ENCODE results near the gene AK9.
"Not testable (repeated sequence)": the region's sequence is repeated elsewhere in the genome, so short reads cannot be mapped to it uniquely, and the experiment has no call there.

The AK9 gene

DNA sequence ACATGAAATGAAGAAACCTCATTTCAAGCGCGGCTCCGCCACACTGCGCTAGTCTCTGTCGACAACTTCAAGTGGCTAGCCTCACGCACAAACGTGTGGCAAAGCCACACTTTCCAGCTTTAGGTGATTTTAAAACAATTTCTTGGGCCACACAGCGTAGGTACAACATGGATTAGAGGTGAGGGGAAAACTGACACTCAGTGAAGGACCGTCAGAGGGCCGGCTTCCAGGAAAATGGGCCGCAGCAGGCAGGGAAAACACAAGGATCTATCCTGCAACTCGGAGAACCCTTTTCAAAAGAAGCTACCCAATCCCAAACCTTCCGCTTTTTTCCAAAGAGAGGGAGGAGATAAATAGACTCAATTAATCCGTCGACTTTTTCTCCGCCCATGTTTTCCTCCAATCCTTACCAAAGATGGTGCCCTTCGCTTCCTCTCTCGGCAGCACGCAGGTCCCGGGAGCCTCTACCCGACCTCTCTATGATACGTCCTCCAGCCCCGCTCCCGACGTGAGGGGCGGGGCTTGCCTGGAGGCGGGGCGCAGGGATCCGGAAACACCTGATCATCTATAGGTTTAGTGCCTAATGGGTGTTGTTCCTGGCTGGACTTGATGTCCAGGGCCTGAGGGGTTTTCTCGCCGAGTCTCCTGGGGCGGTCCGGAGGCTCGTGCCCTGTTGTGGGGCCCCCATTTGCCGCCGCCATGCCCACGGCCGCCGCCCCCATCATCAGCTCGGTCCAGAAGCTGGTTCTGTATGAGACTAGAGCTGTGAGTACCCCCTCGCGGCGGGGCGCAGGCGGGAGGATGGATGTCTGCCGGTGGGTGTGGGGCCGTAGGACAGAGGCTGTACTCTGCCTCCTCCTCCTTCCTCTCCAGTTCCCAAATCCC lies at the start of gene AK9, which contains the start of gene FIG4:
Gene AK9, minus strand, starts transcription at position 466 of the 885 bp plus-strand sequence. CDS start 15,457 bp downstream, outside the sequence.
Gene FIG4, plus strand, starts transcription at position 560 of the 885 bp plus-strand sequence. Its CDS starts 140 bp downstream, at position 700.
- peak; percentile 88 to 91 for DNase-seq

DNA sequence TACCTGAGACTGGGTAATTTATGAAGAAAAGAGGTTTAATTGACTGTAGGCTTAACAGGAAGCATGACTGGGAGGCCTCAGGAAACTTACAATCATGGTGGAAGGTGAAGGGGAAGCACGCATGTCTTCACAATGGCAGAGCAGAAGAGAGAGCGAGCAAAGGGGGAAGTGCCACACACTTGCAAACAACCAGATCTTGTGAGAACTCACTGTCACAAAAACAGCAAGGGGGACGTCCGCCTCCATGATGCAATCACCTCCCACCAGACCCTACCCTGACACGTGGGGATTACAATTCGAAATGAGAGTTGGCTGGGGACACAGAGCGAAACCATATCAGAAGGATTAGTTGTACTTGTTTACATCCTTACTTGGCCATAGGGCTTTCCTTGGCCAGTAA lies 49.8 kb upstream of the AK9 start:
- DNase-seq, result no peak

DNA sequence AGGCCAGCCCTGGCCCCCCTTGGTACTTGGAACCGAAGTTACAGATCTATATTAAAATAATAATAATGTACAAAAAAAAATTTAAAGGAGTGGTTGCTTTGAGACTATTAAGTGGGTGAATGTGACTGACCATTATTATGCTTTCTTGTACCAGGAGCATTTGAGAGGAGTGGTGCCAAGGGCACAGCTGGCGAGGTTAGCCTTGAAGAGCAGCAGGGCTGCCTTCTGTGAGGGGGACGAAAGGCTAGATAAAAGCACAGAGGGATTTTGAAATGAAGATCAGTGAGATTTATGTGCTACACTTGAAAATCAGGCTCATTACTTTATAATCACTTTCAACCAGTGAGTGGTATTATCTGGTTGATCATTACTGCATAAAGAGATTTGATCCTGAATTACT lies 48.7 kb upstream of the AK9 start:
- DNase-seq, result no peak

DNA sequence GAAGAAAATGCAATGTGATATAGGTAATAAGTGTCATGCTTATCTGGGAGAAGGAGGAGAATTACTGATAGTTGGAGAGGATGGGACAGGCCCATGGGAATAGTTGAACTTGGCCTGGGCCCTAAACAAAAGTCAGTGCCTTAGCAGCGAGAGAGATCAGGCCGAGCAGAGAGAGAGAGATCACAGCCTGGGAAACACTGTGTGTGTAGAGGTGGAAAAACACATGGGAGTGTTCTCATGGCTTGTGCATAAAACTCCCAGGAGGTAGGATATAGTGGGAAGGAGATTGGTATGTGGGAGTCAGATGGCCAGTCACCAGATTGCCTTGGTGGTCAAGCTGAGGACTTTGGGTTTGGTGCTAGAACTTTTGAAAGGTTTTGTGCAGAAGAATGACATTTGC lies 47.7 kb upstream of the AK9 start:
- no peak for DNase-seq

DNA sequence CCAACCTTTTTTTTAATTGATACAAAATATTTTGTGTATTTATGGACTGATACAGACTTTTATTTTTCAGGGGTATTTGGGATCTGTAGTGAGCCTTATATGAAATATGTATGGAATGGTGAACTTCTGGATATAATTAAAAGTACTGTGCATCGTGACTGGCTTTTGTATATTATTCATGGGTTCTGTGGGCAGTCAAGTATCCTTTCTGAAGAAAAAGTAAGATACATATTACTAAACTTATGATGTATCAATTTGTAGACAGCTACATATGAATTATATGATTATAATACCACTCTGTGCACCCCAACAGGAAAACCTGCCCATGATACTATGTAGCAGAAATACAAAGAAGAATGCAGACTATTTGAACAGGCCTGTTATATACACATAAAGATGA lies 47.3 kb upstream of the AK9 start:
- DNase-seq, result no peak

DNA sequence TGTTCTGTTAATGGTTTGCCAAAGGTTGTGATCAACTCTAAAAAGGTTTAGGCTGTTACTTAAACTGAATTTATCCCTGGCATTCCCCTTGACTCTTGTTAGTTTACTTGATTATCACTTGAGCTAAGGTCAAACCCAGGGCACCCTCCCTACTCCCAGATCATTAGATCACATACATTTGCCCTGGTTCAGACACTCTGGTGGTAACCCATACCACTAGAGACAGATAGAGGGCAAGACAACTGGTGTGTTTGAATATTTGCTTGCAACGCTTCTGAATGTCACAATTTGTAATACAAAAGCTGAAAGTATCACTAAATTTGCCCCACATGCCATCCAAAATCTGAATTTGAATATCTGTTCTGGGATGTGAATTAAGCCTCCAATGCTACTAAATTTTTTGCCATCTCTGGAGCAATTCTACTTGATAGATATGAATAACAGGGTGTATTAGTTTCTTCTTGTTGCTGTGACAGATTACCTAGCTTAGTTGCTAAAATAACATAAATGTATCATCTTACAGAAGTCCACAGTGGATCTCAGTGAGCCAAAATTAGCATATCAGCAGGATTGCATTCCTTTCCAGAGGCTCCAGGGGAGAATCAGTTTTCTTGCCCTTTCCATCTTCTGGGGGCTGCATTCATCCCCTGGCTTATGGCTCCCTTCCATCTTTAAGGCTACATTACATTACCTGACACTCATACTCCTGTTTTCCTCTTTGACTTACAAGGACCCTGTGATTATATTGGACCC lies 45.4 kb upstream of the AK9 start:
- DNase-seq, result no peak

DNA sequence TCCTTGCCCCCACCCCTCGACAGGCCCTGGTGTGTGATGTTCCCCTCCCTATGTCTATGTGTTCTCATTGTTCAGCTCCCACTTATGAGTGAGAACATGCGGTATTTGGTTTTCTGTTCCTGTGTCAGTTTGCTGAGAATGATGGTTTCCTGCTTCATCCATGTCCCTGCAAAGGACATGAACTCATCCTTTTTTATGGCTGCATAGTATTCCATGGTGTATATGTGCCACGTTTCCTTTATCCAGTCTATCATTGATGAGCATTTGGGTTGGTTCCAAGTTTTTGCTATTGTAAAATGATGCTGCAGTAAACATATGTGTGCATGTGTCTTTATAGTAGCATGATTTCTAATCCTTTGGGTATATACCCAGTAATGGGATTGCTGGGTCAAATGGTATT lies 34.2 kb upstream of the AK9 start:
- DNase-seq, result not testable (repeated sequence)

DNA sequence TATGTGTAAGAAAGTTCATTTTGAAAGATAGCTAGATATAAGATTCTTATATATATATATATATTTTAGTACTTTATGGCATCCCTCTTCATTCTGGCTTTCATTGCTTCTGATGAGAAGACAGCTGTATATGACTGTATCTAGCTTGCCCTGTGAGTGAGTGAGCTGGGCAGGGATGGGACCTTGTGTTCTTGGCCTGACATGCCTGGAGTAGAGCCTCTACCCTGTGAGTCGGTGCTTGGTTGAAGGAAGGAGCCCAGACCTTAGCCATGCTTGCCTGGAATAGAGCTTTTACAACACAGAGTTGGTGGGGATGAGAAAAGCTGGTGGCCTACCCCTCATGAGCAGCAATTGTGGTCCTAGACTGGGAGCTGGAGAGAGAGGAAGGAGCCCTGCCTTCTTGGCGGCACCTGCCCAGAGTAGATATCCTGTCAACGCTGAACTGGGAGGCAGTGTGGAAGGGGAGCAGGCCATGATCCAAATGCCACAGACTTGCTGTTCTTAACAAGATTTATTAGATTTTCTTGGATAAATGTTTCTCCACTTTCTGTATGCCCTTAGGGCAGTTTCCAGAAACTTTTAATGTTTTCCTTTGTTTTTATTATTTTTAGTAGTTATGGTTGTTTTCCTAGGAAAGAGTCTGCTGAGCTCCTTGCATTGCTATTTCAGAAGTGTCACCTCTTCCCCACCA lies 31.7 kb upstream of the AK9 start:
- no peak for DNase-seq

DNA sequence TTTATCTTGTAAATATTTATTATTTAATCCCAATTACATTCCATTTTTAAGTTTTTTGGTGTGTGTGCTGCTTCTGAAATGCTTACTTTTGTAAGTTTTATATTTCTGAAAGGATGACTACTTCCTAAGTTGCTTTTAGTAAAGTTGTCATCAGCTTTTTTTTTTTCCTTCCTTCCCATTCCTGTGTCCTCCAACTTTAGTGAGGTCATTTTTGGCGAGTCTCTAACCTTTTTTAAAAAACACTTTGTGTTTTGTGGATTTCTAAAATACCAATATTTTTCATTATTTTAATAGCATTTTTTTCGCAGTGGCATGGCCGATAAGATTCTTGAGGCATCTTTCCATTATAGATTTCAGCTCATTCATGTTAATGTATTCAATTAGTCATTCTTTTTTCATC lies 31.0 kb upstream of the AK9 start:
- no peak for DNase-seq

DNA sequence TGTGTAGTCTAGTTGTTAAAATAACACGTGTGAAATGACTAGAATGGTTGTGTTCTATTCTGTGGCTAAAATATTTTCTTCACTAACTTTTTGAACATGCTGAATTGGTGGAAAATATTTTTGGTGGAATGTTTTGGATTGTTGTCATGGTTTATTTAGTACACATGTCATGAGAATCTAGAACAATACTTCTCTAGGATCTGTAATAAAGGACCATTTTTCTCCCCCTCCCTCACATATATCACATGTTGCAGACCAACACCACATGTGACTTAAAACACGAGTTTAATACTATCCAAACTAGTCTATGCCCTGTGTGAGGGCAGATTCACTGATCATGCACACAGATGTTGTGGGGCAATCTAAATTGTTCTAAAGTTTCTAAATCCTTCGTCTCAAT lies 29.3 kb upstream of the AK9 start:
- no peak for DNase-seq

DNA sequence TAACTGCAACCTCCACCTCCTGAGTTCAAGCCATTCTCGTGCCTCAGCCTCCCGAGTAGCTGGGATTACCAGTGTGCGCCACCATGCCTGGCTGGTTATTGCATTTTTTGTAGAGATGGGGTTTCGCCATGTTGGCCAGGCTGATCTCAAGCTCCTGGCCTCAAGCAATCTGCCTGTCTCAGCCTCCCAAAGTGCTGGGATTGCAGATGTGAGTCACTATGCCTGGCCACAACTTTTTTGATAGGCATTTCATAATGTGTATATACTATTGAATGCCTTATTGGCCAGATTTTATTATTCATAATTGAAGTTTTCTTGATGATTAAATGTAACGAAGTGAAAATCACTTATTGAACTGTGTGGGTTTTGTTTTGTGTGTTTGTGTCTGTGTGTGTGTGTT lies 28.0 kb upstream of the AK9 start:
- no peak for DNase-seq

DNA sequence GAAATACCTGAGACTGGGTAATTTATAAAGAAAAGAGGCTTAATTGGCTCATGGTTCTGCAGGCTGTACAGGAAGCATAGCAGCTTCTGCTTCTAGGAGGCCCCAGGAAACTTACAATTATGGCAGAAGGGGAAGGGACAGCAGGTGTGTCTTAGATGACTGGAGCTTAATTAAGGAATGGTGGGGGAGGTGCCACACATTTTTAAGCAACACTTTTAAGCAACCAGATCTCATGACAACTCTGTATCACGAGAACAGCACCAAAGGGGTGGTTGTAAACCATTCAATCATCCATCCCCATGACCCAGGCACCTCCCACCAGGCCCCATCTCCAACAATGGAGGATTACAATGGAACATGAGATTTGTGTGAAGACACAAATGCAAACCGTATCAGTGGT lies 27.0 kb upstream of the AK9 start:
- no peak for DNase-seq

DNA sequence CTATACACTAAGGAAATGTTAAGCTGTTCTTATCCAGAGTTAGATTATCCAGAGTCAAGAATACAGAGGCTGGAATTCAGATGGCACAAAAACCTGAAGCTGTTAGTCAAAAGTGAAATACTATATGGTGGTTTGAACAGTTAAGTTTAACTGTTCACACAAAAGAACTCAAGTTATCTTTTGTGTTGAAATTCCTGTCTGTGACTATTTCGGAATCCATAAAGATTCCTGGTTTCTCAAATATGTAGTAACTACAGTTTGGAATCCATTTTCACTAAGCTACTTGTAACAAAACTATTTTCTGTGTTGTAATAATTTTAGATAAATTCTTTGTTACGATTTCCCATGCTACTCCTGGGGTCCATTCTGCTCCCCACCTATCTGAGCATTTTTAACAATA lies 24.6 kb upstream of the AK9 start:
- no peak for DNase-seq

DNA sequence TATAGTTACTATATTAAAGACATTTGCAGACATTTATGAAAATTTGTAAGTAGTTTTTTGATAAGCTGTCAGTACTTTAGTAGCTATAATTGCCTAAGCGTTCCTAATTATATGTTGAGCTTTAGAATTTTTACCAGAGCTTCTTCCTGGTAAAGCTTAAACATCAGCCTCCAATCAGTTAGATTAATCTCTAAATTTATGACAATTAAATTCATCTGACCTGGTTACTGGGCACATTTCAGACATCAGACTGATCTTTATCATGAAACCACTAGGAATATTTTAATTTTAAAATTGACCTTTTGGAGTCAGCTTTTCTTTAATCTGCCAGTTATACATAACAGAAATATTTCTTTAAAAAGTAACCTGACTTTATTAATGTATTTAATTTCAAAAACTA lies 23.6 kb upstream of the AK9 start:
- no peak for DNase-seq

DNA sequence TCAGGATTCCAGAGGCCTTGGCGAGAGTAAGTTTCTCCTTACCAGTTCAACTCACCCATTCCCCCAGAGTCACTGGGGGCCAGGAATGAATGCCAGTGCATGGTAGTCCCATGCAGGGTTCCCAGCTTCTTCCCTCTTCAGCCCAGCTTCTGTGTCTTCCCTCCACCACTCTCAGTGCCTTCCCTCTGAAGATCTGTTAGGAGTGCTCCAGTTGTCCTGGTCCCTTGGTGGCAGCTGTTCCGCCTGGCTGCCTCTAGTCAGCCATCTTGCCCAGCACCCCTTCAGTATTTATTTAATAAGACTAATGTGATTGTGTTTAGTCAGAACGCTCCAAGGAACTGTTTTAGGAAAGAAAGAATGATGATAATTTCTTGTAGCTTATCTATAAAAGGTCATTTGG lies 23.2 kb upstream of the AK9 start:
- DNase-seq, result no peak

DNA sequence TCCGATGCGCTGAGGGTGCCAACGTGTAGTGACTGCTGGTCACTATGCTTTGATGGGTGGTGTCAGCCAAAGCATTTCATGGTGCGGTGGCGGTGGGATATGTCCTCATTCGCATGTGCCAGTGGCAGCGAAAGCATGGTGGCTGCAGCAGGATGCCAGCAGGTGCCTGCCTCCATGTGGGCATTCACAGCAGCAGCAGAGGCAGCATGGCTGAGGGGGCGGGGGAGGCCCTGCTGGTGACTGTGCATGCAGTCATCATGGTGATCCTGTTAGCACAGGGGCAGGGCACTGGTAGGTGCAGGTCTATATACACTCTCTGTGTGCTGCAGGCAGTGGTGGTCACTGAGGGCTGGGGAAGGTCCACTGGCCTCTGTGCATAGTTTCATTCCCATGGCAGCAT lies 22.1 kb upstream of the AK9 start:
- no peak for DNase-seq

DNA sequence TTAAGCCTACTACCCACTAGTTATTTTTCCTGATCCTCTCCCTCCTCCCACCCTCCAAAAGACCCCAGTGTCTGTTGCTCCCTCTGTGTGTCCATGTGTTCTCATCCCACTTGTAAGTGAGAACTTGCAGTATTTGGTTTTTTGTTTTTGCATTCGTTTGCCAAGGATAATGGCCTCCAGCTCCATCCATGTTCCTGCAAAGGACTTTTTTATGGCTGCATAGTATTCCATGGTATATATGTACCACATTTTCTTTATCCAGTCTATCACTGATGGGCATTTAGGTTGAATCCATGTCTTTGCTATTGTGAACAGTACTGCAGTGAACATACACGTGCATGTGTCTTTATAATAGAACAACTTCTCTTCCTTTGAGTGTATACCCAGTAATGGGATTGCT lies 17.1 kb upstream of the AK9 start:
- not testable (repeated sequence) for DNase-seq

DNA sequence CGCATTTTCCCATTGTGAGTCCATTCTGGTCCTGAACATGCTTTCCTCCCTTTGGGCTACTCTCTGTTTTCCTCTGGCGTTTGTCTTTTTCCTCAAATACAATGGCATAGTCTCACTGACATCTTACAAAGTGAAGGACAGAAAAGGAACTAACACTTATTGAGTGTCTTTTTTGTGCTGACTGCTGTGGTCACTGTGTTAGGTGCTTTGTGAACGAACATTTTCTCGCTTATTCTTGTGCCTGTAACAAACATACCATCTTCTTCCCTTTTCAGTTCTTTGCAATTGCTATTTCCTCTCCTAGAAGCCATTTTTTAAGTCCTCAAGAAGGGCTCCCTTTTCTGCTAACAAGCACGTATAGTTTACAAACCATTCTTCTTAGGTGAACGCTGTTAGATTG lies 15.5 kb upstream of the AK9 start:
- no peak for DNase-seq

DNA sequence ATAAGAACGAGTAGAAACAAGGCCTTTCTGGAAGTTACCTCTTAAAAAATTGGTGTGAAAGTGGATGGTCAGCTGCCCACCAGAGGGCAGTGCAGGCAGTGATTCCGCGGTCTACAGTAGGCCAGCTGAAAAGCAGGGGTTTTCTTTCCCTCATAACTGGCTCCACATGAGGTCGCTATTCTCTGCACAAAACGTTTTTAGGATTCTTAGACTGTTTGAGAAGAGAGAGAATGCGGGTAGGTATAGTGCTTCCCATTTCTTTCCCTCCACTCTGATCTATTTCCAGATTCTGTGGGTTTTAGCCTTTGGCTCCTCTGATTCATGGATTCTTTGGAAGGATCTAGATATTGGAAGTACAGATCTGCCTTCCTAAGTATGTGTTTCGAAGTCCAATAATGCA lies 14.3 kb upstream of the AK9 start:
- peak; percentile 56 to 67 for DNase-seq

DNA sequence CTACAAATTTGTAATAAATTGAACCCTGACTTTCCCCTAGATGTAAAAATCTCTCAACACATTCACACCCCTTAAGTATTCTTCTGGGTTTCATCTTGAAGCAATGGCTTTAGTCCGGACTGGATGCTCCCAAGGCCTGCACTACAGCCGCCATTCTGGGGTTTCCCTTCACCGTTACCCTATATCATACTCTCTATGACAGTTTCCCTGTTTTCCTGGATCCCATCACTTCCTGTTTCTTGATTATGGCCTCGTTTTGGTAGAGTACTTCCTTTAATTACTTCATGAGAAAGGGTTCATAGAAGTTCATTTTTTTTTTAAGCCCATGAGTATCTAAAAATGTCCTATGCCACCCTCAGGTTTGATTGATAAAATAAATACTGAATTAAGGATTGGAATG lies 11.8 kb upstream of the AK9 start:
- DNase-seq, result no peak

DNA sequence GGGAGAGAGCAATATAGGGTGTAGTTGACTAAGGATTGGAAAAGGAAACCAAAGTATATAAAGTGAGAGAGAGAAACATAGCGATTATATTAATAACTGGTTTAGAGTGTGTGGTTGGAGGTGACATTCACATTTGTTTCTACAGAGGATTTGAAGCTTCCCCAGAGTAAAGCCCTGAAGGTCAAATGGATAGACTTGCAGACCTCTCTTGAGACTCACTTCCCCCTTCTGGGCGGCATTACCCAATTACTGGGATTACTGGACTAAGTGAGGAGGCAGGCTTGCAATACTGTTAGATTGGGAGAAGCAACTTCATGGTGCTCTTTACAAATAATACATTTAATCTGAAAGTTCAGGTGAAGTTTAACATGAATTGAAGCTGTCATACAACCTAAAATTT lies 10.8 kb upstream of the AK9 start:
- no peak for DNase-seq

DNA sequence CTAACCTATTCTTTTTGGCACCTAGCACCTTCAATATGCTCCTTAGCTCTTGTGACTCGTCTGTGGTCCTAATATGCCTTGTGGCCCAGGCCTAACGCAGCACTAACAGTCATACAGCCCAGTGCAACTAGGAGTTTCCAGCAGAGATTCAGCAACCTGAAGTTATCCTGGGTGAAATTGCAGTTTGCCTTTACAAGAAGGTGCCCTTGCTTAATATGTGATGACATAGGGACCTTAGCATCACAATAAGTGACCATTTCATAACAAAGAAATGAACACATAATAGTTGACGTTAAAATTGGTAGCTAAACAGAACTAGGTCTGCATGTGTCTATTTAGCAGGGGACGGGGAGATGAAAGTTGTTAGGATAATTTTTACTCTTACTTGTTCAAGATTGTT lies 10.2 kb upstream of the AK9 start:
- DNase-seq, result no peak

DNA sequence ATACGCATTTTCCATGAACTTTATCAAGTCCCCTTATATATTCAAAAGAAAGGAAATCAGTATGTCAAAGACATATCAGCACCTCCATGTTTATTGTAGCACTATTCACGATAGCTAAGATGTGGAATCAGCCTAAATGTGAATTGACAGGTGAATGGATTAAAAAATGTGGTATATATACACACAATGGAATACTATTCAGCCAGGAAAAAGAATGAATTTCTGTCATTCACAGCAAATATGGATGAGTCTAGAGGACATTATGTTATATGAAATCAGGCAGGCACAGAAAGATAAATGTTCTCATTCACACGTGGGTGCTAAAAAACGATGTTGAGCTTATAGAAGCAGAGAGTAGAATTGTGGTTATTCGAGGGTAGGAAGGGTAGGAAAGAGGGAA lies 5.4 kb upstream of the AK9 start:
- DNase-seq, result no peak

DNA sequence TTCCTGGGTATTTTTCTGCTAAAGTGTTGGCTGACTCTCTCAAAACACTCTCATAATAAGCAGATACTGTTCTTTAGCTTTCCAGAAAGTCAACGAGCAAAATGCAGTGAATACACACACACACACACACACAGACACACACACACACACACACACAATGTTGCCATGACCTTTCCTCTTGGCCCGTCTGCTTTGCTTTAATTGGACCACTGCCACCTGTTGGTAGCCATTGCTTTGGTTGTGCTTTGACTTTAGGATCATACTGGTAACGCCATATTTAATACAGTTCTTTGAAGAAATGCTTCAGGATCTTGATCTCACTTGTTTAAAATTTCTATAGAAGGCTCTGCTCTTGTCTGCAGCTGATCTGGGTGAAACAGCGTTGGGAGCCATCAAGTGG lies 4.5 kb upstream of the AK9 start:
- no peak for DNase-seq
